ENCODE results near the gene NUTF2.
A peak's percentile ranks its signal among the peaks of the same experiment; 100 is the strongest.

The NUTF2 gene

DNA sequence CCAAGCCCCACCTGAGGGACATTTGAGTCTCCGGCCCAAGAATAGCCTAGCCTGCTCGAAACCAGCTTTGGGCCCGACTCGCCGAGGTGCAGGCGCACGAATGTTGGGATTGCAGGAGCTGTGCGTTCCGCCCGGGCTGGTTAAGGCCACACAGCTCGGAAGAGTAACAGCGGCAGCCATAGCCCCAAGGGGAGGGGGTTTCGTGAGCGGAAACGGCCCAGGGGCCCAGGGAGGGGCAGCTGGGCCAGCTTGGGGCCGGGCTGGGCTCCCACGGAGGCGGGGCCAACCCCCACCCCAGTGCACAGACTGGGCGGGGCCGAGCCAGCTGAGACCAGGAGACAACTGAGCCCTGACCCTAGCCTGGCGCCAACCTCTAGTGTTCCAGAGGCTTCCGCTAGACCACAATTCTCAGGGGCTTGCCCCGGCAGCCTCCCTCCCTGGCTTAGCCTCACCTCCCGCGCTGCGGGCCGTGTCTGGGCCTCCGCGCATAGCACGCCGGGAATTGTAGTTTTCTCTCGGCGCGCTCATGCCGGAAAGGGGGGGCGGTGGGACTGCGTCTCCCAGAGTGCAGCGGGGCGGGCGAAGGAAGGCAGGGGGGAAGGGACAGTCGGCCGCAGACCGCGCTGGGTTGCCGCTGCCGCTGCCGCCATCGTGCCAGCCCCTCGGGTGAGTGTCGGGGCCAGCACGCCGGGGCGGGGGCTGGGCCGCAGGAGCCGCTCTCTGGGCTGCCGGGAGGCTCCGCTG, at the start of gene NUTF2:
TSS of gene NUTF2 (plus strand) at position 614 of the 744 bp plus-strand sequence. CDS start 18,198 bp downstream, outside the sequence.
- Histone ChIP-seq H3K9ac (ENCODE audit: low read length) (peak within 1 kb of the TSS; percentile 80), H3K27me3 (ENCODE audit: control insufficient read depth in 1 of 2, insufficient read depth in 2 of 2, low read length in 2 of 2) (no peaks in the 10 kb centered on the region), H3K9me3 (ENCODE audit: low read length) (no peaks in the 10 kb centered on the region), H3K4me3 (ENCODE audit: low read depth in 1 of 2, low read length in 2 of 2) (peak within 1 kb of the TSS; percentile 87 to 90), H3K27ac (ENCODE audit: low read depth, low read length) (peak within 1 kb of the TSS; percentile 99), H3K36me3 (ENCODE audit: insufficient read depth, low read length) (no peaks in the 10 kb centered on the region), H3K4me1 (ENCODE audit: insufficient read depth, low read length) (peaks cover 45% of the 10 kb centered on the region)

DNA sequence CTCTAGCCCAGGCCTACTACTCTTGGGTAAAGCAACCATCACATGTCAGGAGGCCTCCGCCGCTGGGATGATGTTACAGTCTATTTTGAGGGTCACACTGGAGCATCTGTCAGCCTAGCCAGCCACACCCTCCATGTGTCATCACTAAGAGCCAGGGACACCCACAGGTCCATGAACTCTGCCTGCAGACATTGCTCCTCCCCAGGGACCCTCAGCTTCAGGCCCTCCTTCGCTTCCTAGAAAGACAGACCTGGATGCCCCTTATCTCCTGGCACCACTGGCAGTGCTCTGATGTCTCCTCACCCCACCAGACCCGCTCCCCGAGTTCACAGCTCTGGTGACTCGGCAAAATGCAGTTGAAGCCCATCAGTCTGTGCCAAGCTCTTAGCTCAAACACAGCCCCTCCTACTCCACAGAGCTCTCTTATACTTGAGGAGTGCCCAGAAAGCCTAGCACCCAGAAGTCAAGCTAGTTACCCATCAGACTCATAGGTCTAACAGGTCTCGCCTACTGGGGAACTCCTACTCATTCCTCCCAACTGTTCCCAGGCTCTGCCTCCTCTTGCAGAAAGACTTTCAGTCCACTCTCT, 46.3 kb upstream of the NUTF2 start:
- Histone ChIP-seq H3K4me1 (ENCODE audit: insufficient read depth, low read length) (peaks cover 18% of the 10 kb centered on the region), H3K36me3 (ENCODE audit: insufficient read depth, low read length) (peaks cover 7% of the 10 kb centered on the region), H3K9ac (ENCODE audit: low read length) (no peak overlapping the region), H3K4me3 (ENCODE audit: low read depth in 1 of 2, low read length in 2 of 2) (no peak overlapping the region), H3K9me3 (ENCODE audit: low read length) (no peaks in the 10 kb centered on the region), H3K27me3 (ENCODE audit: control insufficient read depth in 1 of 2, insufficient read depth in 2 of 2, low read length in 2 of 2) (no peaks in the 10 kb centered on the region), H3K27ac (ENCODE audit: low read depth, low read length) (no peak overlapping the region)

DNA sequence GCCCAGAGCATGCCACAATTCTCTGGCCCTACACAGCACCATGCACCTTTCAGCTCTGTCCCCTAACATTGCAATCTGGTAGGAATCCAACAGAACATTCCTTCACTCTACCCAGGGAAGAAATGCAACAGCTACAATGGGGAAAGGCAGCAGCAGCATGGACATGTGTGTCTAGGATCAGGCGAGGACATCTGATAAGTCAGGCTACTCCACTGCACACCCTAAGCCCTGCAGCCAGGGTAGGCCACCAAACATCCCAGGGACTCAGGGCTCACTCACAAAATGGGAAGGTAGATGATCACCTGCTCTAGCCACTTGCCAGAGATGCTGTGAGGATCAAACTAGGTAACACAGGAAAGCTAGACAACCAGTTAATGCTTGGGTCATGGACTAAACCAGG, 45.5 kb upstream of the NUTF2 start:
- Histone ChIP-seq H3K4me1 (ENCODE audit: insufficient read depth, low read length) (peaks cover 22% of the 10 kb centered on the region), H3K27ac (ENCODE audit: low read depth, low read length) (no peak overlapping the region), H3K9ac (ENCODE audit: low read length) (no peak overlapping the region), H3K36me3 (ENCODE audit: insufficient read depth, low read length) (peaks cover 7% of the 10 kb centered on the region), H3K27me3 (ENCODE audit: control insufficient read depth in 1 of 2, insufficient read depth in 2 of 2, low read length in 2 of 2) (no peaks in the 10 kb centered on the region), H3K4me3 (ENCODE audit: low read depth in 1 of 2, low read length in 2 of 2) (no peak overlapping the region), H3K9me3 (ENCODE audit: low read length) (no peaks in the 10 kb centered on the region)

DNA sequence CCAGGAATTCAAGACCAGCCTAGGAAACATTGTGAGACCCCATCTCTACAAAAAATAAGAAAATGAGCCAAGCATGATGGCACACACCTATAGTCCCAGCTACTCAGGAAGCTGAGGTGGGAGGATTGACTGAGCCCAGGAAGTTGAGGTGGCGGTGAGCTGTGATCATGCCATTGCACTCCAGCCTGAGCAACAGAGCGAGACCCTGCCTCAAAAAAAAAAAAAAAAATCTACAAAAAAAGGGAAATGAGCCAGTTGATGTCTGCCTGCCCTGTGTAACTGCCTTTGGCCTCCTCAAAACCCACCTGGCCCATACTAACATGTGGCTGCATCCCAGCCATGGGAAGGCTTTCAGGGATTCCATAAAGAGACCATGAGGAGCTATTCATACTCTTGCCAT, 44.9 kb upstream of the NUTF2 start:
- no peaks in the 10 kb centered on the region for H3K9me3 ChIP-seq (ENCODE audit: low read length)
- no peak overlapping the region for H3K27ac ChIP-seq (ENCODE audit: low read depth, low read length)
- H3K36me3 ChIP-seq (ENCODE audit: insufficient read depth, low read length), result peaks cover 7% of the 10 kb centered on the region
- peaks cover 22% of the 10 kb centered on the region for H3K4me1 ChIP-seq (ENCODE audit: insufficient read depth, low read length)
- H3K4me3 ChIP-seq (ENCODE audit: low read depth in 1 of 2, low read length in 2 of 2), result no peak overlapping the region
- H3K9ac ChIP-seq (ENCODE audit: low read length), result no peak overlapping the region
- H3K27me3 ChIP-seq (ENCODE audit: control insufficient read depth in 1 of 2, insufficient read depth in 2 of 2, low read length in 2 of 2), result no peaks in the 10 kb centered on the region

DNA sequence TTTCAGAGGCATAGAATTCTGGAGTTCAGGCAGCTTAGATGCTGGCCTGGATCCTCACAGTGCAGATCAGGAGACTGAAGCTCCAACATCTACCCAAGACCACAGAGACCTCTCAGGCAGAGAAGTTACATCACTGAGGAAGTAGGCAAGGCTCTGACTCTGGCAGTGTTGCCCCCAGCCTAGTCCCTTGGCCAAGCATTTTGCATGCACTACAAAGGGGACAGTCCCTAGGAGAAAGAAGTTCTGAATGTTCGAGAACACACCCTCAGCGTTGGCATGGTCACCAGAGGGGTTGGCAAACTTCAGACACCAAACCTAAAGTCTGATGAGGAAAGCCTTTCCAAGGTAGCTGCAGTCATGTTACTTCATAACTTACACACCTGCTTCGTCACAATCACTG, 42.8 kb upstream of the NUTF2 start:
- peaks cover 7% of the 10 kb centered on the region for H3K36me3 ChIP-seq (ENCODE audit: insufficient read depth, low read length)
- no peak overlapping the region for H3K9ac ChIP-seq (ENCODE audit: low read length)
- no peaks in the 10 kb centered on the region for H3K9me3 ChIP-seq (ENCODE audit: low read length)
- H3K27ac ChIP-seq (ENCODE audit: low read depth, low read length), result no peak overlapping the region
- H3K27me3 ChIP-seq (ENCODE audit: control insufficient read depth in 1 of 2, insufficient read depth in 2 of 2, low read length in 2 of 2), result no peaks in the 10 kb centered on the region
- H3K4me3 ChIP-seq (ENCODE audit: low read depth in 1 of 2, low read length in 2 of 2), result no peak overlapping the region
- H3K4me1 ChIP-seq (ENCODE audit: insufficient read depth, low read length), result peaks cover 27% of the 10 kb centered on the region

- Histone ChIP-seq H3K36me3 (ENCODE audit: insufficient read depth, low read length) (peaks cover 7% of the 10 kb centered on the region), H3K4me3 (ENCODE audit: low read depth in 1 of 2, low read length in 2 of 2) (peak overlapping the region; percentile 71 to 76), H3K4me1 (ENCODE audit: insufficient read depth, low read length) (peaks cover 27% of the 10 kb centered on the region), H3K9ac (ENCODE audit: low read length) (no peak overlapping the region), H3K27ac (ENCODE audit: low read depth, low read length) (no peak overlapping the region), H3K27me3 (ENCODE audit: control insufficient read depth in 1 of 2, insufficient read depth in 2 of 2, low read length in 2 of 2) (no peaks in the 10 kb centered on the region), H3K9me3 (ENCODE audit: low read length) (no peaks in the 10 kb centered on the region)
These were observed 41.7 kb upstream of the NUTF2 start for GRCh38 chr16:67804853-67805542.

DNA sequence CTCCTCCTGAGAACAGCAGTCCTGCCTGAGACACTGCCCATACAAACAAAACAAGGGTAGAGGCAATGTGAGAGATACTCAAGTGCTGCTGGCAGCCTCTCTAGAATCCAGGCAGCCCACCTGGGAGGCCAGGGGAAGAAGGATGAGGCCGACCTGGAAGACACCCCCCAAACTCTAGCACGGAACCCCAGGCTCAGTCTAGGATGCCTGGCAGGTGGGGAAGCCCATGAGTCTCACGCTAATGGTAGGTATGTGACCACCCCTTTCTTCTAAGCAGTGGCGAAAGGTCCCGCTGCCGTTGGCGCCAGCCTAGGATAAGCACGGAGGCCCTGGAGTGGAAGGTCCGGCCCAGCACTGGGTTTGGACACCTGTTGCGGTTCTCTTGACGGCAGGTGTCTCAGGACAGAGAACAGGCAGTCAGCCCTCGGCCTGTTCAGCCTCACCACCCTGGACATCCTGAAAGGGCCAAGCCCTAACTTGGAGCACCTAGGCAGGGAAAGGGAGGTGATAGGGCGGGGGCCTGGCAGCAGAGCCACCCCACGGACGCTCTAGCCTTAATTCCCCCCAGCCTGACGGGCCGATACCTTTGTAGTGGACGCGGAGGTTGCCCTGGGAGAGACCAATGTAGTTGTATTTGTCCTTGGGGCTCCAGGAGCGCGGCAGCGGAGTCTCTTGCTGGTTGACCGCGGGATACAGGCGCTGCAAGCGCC, 40.9 kb upstream of the NUTF2 start:
- H3K4me1 ChIP-seq (ENCODE audit: insufficient read depth, low read length), result peaks cover 22% of the 10 kb centered on the region

DNA sequence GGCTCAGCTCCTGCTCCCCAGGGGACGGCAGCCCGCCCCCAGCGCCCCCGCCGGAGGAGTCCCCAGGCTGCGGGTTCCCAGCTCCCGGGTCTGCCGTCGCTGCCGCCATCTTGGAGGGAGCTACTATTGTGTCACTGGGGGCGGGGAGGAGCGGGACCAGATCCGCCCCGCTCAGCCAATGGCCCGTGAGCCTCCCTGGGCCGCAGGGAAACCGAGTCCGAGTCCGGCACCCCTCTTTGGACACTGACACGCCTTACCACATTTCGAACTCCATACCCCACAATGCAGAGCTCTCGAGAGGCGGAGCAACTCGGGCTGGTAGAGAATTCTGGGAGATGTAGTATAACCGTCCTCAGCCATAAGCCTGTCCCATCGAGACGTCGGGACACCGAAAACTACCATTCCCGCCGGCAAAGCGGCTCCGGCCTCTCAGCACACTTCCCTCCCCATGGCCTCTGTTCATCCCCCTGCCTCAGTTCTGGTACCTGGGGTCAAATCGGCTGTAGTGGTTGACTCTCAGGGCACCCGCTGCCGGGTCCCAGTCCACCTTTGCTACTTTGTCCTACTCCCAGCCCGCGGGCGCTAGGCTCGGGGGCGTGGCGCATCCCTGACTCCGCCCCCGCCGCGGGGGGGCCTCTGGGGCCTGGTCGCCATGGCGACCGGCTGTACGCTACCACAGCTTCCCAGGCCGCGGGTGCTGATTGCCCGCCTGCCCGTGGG, 40.1 kb upstream of the NUTF2 start, which contains the start of the genes RANBP10 and TSNAXIP1:
TSS of gene RANBP10 (minus strand) at position 133 of the 720 bp plus-strand sequence. CDS start at position 109, 24 bp downstream.
TSS of gene TSNAXIP1 (plus strand) at position 462 of the 720 bp plus-strand sequence. CDS start 261 bp downstream, outside the sequence.
- Histone ChIP-seq H3K9me3 (ENCODE audit: low read length) (no peaks in the 10 kb centered on the region), H3K27ac (ENCODE audit: low read depth, low read length) (peak within 1 kb of the TSS; percentile 90), H3K4me1 (ENCODE audit: insufficient read depth, low read length) (peaks cover 16% of the 10 kb centered on the region), H3K9ac (ENCODE audit: low read length) (peak within 1 kb of the TSS; percentile 88), H3K27me3 (ENCODE audit: control insufficient read depth in 1 of 2, insufficient read depth in 2 of 2, low read length in 2 of 2) (no peaks in the 10 kb centered on the region), H3K4me3 (ENCODE audit: low read depth in 1 of 2, low read length in 2 of 2) (peak within 1 kb of the TSS; percentile 71 to 76), H3K36me3 (ENCODE audit: insufficient read depth, low read length) (peaks cover under 1% of the 10 kb centered on the region)

More for the DNA sequence above, 40.9 kb upstream of the NUTF2 start:
- H3K36me3 ChIP-seq (ENCODE audit: insufficient read depth, low read length), result peaks cover 7% of the 10 kb centered on the region
- no peaks in the 10 kb centered on the region for H3K9me3 ChIP-seq (ENCODE audit: low read length)
- H3K27ac ChIP-seq (ENCODE audit: low read depth, low read length), result peak overlapping the region; percentile 90
- peak overlapping the region; percentile 71 to 76 for H3K4me3 ChIP-seq (ENCODE audit: low read depth in 1 of 2, low read length in 2 of 2)
- peak overlapping the region; percentile 88 for H3K9ac ChIP-seq (ENCODE audit: low read length)
- no peaks in the 10 kb centered on the region for H3K27me3 ChIP-seq (ENCODE audit: control insufficient read depth in 1 of 2, insufficient read depth in 2 of 2, low read length in 2 of 2)

DNA sequence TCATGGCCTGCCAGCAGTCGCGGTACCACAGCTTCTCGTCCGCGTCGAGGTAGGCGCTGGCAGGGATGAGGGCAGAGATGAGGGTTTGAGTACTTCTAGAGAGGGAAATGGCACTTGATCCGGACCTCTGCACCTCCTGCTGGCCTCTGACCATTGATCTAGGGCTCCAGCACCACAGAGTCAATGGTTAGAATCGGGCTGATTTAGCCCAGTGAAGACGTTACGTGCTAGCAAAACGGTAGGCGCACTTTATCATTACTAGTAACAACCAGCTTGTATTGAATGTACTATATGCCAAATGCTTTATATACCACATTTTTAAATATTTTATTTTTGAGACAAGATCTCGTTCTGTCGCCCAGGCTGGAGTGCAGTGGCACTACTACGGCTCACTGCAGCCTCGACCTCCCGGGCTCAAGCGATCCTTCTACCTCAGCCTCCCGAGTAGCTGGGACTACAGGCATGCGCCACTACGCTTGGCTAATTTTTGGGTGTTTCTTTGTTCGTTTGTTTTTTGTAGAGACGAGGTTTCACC, 39.5 kb upstream of the NUTF2 start:
- Histone ChIP-seq H3K9ac (ENCODE audit: low read length) (peak overlapping the region; percentile 15), H3K4me1 (ENCODE audit: insufficient read depth, low read length) (peaks cover 16% of the 10 kb centered on the region)

GRCh38 chr16:67811899-67812298, 34.8 kb upstream of the NUTF2 start:
- Histone ChIP-seq H3K9me3 (ENCODE audit: low read length) (no peaks in the 10 kb centered on the region), H3K4me3 (ENCODE audit: low read depth in 1 of 2, low read length in 2 of 2) (no peak overlapping the region)

More for the DNA sequence above, 39.5 kb upstream of the NUTF2 start:
- Histone ChIP-seq H3K27ac (ENCODE audit: low read depth, low read length) (peak overlapping the region; percentile 84), H3K36me3 (ENCODE audit: insufficient read depth, low read length) (no peaks in the 10 kb centered on the region), H3K27me3 (ENCODE audit: control insufficient read depth in 1 of 2, insufficient read depth in 2 of 2, low read length in 2 of 2) (no peaks in the 10 kb centered on the region), H3K4me3 (ENCODE audit: low read depth in 1 of 2, low read length in 2 of 2) (peak overlapping the region; percentile 71 to 76), H3K9me3 (ENCODE audit: low read length) (no peaks in the 10 kb centered on the region)

More at GRCh38 chr16:67811899-67812298, 34.8 kb upstream of the NUTF2 start:
- no peaks in the 10 kb centered on the region for H3K27me3 ChIP-seq (ENCODE audit: control insufficient read depth in 1 of 2, insufficient read depth in 2 of 2, low read length in 2 of 2)
- H3K36me3 ChIP-seq (ENCODE audit: insufficient read depth, low read length), result no peaks in the 10 kb centered on the region
- no peak overlapping the region for H3K27ac ChIP-seq (ENCODE audit: low read depth, low read length)
- H3K4me1 ChIP-seq (ENCODE audit: insufficient read depth, low read length), result peaks cover 5% of the 10 kb centered on the region
- no peak overlapping the region for H3K9ac ChIP-seq (ENCODE audit: low read length)
